ENCODE data around the gene BTBD3. TPM values are rescaled to one million over a fixed set of nuclear protein-coding genes. Genes with fewer than 3 reads are reported as not detected.
A peak's percentile ranks its signal among the peaks of the same experiment; 100 is the strongest.

BTBD3 gene
- total RNA-seq (2014; rRNA removed; shearing (Covaris generic)), result 78.9 TPM in 2 replicates
- 68.0 and 92.7 TPM in 2 replicates for polyA plus RNA-seq (2015; cell fraction: cytosol; rRNA removed)
- polyA plus RNA-seq (2015; cell fraction: nucleus; rRNA removed), result 99.7 and 109 TPM in 2 replicates

- DNase-seq (ENCODE audit: low read depth, low spot score), result peak; percentile 46
- in situ Hi-C loops (cut with HindIII; ENCODE audit: low pct_unique_long_range_greater_than_20kb, low sequenced_read_pairs), result no loop called here
These were observed at the start of gene BTBD3 for GRCh38 chr20:11917663-11918062. Gene BTBD3 (plus strand): TSS chr20:11917893. CDS start chr20:11918276, 383 bp downstream.

- in situ Hi-C loops (cut with HindIII; ENCODE audit: low pct_unique_long_range_greater_than_20kb, low sequenced_read_pairs), result no loop called here
- no peak for DNase-seq (ENCODE audit: low read depth, low spot score)
These were observed 48.1 kb upstream of the BTBD3 start for GRCh38 chr20:11869641-11870040.

- no peak for DNase-seq (ENCODE audit: low read depth, low spot score)
- in situ Hi-C loops (cut with HindIII; ENCODE audit: low pct_unique_long_range_greater_than_20kb, low sequenced_read_pairs), result no loop called here
These were observed 47.3 kb upstream of the BTBD3 start for GRCh38 chr20:11870411-11870810.

GRCh38 chr20:11876555-11876954, 41.1 kb upstream of the BTBD3 start:
- in situ Hi-C loops (cut with HindIII; ENCODE audit: low pct_unique_long_range_greater_than_20kb, low sequenced_read_pairs), result no loop called here
- no peak for DNase-seq (ENCODE audit: low read depth, low spot score)

- no peak for DNase-seq (ENCODE audit: low read depth, low spot score)
- in situ Hi-C loops (cut with HindIII; ENCODE audit: low pct_unique_long_range_greater_than_20kb, low sequenced_read_pairs), result no loop called here
These were observed 37.0 kb upstream of the BTBD3 start for GRCh38 chr20:11880680-11881079.

- in situ Hi-C loops (cut with HindIII; ENCODE audit: low pct_unique_long_range_greater_than_20kb, low sequenced_read_pairs), result no loop called here
- no peak for DNase-seq (ENCODE audit: low read depth, low spot score)
These were observed 36.2 kb upstream of the BTBD3 start for GRCh38 chr20:11881449-11881848.

GRCh38 chr20:11882651-11883050, 35.0 kb upstream of the BTBD3 start:
- in situ Hi-C loops (cut with HindIII; ENCODE audit: low pct_unique_long_range_greater_than_20kb, low sequenced_read_pairs), result no loop called here
- DNase-seq (ENCODE audit: low read depth, low spot score), result no peak

DNA sequence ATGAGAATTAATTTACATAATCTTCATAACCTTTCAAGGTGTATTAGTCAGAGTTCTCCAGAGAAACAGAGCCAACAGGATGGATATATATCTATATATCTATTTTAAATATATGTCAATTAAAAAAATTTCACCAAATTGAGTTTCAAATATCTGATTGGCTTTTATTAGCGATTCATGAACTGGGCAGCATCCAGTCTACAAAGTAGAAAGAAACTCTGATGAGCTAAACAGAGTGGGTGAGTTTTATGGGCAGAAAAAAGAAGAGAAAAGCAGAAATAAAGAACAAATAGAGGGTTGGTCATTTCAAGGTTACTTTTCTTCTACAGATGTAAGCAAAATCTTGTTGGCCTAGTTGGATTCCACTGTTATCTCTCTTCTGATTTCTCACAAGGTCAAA, 29.0 kb upstream of the BTBD3 start:
- in situ Hi-C loops (cut with HindIII; ENCODE audit: low pct_unique_long_range_greater_than_20kb, low sequenced_read_pairs), result no loop called here

DNA sequence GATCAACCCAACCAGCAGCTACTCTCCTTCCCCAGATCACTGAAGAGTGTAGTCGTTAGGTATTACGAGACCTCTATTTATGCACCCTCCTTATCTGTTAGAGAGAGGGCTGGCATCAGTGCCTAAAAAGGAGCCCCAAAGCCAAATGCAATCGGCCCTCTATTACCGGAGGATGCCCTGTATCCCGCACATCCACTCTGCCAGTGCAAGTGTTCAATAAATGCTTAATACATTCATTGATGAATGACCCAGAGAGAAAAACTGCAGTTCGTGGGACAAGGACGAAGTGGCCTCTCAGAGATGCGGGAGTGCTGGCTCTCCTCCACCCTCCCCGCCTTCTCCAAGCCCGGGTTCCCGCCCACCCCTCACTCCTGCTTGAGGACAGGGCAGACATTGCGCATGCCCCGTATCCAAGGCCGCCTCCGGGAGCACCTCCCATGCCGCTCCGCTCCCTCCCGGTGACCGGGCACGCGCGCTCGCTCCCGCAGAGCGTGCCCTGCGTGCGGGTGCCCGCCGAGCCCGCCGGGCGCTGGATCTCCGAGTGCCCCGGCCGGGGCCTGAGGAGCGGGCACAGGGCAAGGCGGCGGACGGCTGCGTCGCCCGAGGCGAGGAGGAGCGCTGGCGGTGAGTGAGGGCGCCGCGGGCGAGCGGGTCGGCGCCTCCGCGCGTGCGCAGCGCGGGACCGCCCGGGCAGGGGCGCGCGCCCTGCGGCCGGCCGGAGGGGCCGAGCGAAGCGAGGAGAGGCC, 27.2 kb upstream of the BTBD3 start:
- in situ Hi-C loops (cut with HindIII; ENCODE audit: low pct_unique_long_range_greater_than_20kb, low sequenced_read_pairs), result no loop called here
- DNase-seq (ENCODE audit: low read depth, low spot score), result peak; percentile 93

More for the DNA sequence above, 29.0 kb upstream of the BTBD3 start:
- no peak for DNase-seq (ENCODE audit: low read depth, low spot score)

- peak; percentile 96 for DNase-seq (ENCODE audit: low read depth, low spot score)
- in situ Hi-C loops (cut with HindIII; ENCODE audit: low pct_unique_long_range_greater_than_20kb, low sequenced_read_pairs), result no loop called here
These were observed 26.5 kb upstream of the BTBD3 start for GRCh38 chr20:11891077-11891775.

- DNase-seq (ENCODE audit: low read depth, low spot score), result peak; percentile 95
- in situ Hi-C loops (cut with HindIII; ENCODE audit: low pct_unique_long_range_greater_than_20kb, low sequenced_read_pairs), result no loop called here
These were observed 25.7 kb upstream of the BTBD3 start for GRCh38 chr20:11891776-11892545.

GRCh38 chr20:11894062-11894461, 23.6 kb upstream of the BTBD3 start:
- in situ Hi-C loops (cut with HindIII; ENCODE audit: low pct_unique_long_range_greater_than_20kb, low sequenced_read_pairs), result no loop called here
- no peak for DNase-seq (ENCODE audit: low read depth, low spot score)

DNA sequence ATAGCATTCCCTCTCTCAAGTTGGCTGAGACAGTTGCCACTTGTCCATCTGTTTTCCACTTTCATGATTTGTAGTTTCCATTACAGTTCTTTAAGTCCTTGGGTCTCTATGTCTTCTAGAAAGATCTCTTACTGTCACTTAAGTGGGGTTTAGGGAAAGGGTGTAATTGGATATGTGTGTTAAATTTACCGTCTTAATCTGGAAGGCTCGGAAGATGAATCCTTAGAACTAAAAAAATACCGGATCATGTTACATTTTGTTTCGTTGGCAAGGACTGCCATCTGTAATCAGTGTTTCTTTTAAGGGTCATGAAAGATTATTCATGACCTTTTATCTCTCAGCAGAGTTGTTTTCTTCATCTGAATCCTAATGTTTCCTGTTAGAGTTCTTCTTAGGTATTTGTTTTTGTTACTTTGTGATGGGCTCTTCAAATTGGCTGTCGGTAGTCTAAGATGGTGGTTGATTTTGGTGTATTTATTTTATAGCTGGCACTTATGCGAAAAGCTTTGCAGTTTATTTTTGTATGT, 21.8 kb upstream of the BTBD3 start:
- DNase-seq (ENCODE audit: low read depth, low spot score), result no peak
- in situ Hi-C loops (cut with HindIII; ENCODE audit: low pct_unique_long_range_greater_than_20kb, low sequenced_read_pairs), result no loop called here

DNA sequence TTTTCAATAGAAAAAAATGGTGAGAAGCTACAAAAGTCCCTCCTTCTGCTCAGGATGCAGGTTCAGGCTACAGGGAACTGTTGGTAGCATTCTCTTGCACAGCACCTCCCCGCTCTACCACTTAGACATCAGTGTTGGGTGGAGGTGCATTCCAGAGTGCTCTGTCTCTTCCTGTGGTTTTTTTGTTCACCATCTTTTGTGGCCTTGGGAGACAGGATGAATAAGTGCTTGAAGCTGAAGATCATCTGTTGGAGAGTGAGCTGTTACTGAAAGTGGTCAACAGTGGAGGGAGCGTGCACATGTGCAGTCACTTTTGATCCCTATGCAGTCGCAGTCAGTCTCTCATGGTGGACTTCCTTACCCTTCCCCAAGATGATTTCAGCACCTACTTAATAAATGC, 16.6 kb upstream of the BTBD3 start:
- in situ Hi-C loops (cut with HindIII; ENCODE audit: low pct_unique_long_range_greater_than_20kb, low sequenced_read_pairs), result no loop called here
- DNase-seq (ENCODE audit: low read depth, low spot score), result no peak

DNA sequence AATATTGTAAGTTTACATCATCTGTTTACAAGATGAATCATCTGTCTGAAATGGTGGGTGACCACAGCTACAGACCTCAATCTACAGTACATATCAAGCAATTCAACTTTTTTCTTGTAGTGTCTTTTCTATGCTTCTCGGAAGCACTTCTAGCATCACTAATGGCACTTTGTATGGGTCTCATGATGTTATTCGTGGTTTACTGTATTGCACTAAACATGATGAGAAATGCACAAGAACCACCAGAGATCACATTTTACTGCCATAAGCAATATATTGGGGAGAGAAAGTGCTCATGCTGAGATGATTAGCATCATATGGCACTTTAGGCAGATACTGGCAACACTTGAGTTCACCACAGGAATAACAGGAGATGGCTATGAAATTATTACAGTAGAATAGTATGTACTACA, 15.4 kb upstream of the BTBD3 start:
- in situ Hi-C loops (cut with HindIII; ENCODE audit: low pct_unique_long_range_greater_than_20kb, low sequenced_read_pairs), result no loop called here
- DNase-seq (ENCODE audit: low read depth, low spot score), result peak; percentile 56

DNA sequence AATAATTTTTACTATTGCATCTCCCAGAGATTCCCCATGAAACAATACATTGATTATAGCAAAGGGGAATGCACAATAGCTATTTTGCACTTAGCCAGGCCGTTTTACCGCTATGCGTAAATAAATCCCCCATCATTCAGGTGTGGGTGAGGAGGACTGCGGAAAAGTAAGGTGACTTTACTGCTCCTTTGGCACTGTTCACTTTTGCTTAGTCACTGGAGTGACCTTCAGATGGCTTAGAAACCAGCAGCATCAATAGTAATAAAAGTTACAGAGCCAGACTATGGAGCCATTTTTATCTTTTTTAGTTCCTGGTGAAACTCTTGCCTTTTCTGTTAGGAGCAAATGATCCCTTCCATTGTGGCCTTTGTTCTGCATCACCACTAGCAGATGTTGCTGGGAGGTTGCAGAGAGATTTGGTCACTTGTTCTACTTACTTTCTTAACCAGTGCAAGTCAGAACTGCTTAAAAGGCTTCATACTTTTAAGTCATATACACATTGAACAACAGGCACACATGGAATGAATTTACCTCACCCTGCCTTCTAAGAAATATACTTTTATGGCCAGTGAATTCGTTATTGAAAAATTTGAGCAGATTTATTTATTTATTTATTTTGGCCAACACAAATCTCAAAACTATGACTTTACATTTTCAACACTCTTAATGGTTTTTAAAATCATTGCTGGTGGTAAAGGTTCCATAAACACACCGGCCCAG, 12.1 kb upstream of the BTBD3 start:
- in situ Hi-C loops (cut with HindIII; ENCODE audit: low pct_unique_long_range_greater_than_20kb, low sequenced_read_pairs), result no loop called here

More for the DNA sequence above, 12.1 kb upstream of the BTBD3 start:
- peak; percentile 11 for DNase-seq (ENCODE audit: low read depth, low spot score)
